Measurements from ENCODE around the gene HNRNPH2.

HNRNPH2 gene

DNA sequence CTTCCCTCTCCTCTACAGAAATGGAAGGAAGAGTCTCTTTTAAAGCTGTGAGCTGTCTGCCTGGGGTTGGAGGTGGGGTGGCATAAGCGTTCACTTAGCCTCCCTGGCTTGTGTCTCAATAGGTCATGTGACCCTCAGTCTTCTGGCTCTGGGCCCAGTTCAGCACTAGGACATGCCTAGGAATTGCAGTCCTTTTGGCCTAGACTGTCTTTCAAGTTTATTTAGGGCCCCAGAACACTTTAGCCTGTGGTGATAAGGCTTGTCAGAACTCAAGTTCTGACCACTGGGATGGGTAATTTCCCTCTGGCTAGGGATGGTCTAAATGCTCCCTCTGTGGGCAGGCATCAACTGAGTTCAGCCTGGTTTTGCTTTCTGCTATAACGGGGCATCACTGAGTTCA is 42.9 kb downstream of the HNRNPH2 start:
- no peak overlapping the region for H3K27ac ChIP-seq (ENCODE audit: insufficient read depth, low read length, poor library complexity, severe bottlenecking)
- H3K36me3 ChIP-seq (ENCODE audit: control insufficient read depth, insufficient read depth, low read length) = no peaks in the 10 kb centered on the region
- H3K4me1 ChIP-seq (ENCODE audit: control insufficient read depth, insufficient read depth, low read length, poor library complexity, severe bottlenecking) = no peaks in the 10 kb centered on the region
- no peaks in the 10 kb centered on the region for H3K27me3 ChIP-seq (replicated peaks; ENCODE audit: control insufficient read depth, insufficient read depth, low read length, poor library complexity, severe bottlenecking)
- no peak for DNase-seq
- H3K4me3 ChIP-seq (ENCODE audit: insufficient read depth, low read depth, low read length, poor library complexity, severe bottlenecking) = no peak overlapping the region
- no peaks in the 10 kb centered on the region for H3K9me3 ChIP-seq (ENCODE audit: control insufficient read depth, low read length)

DNA sequence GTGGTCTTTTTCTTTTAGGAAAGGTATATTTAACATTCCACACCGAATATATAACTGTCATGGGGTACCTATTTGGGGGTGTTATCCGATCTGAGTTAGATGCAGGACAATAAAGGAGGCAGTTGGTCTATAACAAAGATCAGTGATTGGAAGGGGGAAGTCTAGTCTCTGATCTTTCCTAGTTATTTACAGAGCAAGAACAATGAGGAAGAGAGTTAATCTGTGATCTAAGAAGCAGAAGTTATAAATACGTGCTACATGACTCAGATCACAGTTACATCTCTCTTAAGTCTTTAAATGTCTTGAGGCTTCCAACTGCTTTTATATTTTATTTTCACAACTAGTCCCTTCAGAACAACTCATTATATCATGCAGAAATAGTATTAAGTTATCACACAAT is 44.0 kb downstream of the HNRNPH2 start:
- Histone ChIP-seq H3K36me3 (ENCODE audit: control insufficient read depth, insufficient read depth, low read length) (no peaks in the 10 kb centered on the region), H3K4me3 (ENCODE audit: insufficient read depth, low read depth, low read length, poor library complexity, severe bottlenecking) (no peak overlapping the region), H3K9me3 (ENCODE audit: control insufficient read depth, low read length) (no peaks in the 10 kb centered on the region), H3K4me1 (ENCODE audit: control insufficient read depth, insufficient read depth, low read length, poor library complexity, severe bottlenecking) (no peaks in the 10 kb centered on the region), H3K27me3 (replicated peaks; ENCODE audit: control insufficient read depth, insufficient read depth, low read length, poor library complexity, severe bottlenecking) (no peaks in the 10 kb centered on the region), H3K27ac (ENCODE audit: insufficient read depth, low read length, poor library complexity, severe bottlenecking) (no peak overlapping the region)
- DNase-seq = no peak

DNA sequence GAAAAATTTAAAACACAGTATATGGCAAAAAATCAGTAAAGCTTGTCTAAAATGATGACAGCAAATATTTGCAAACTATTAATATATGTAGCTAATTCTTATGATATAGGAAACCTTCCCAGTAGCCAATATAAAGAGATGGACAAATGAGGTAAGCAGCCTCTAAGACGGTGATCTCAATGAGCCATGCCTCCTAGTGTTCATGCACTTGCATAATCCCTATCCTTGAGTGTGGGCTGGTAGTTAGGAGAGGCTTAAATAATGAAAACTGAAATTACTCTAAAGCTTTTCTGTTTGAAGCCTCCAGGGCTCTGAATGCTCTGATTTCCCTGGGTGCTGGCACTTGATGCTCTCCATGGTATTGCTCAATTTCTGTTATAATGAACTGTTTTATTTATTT is 52.6 kb downstream of the HNRNPH2 start:
- DNase-seq = no peak
- Histone ChIP-seq H3K4me1 (ENCODE audit: control insufficient read depth, insufficient read depth, low read length, poor library complexity, severe bottlenecking) (no peaks in the 10 kb centered on the region), H3K27ac (ENCODE audit: insufficient read depth, low read length, poor library complexity, severe bottlenecking) (no peak overlapping the region), H3K36me3 (ENCODE audit: control insufficient read depth, insufficient read depth, low read length) (no peaks in the 10 kb centered on the region), H3K9me3 (ENCODE audit: control insufficient read depth, low read length) (no peaks in the 10 kb centered on the region), H3K27me3 (replicated peaks; ENCODE audit: control insufficient read depth, insufficient read depth, low read length, poor library complexity, severe bottlenecking) (no peaks in the 10 kb centered on the region), H3K4me3 (ENCODE audit: insufficient read depth, low read depth, low read length, poor library complexity, severe bottlenecking) (no peak overlapping the region)

DNA sequence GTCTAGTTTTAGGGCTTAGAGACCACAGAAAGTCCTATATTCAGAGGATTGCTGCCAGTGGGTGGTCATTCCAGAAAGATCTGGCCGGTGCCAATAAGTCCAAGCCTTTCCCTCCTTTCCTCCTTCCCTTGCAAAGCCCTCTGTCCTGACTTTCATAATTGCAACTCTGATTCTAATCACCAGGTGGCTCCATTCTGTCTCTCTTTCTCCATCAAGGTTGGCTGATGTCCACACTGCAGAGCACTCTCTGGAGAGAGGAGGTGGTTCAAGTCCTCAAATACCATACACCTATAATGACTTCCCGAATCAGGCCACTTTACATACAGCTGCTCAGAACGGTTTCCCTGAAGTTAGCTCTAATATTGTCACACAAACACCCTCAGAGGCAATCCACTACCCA is 54.9 kb downstream of the HNRNPH2 start:
- Histone ChIP-seq H3K9me3 (ENCODE audit: control insufficient read depth, low read length) (no peaks in the 10 kb centered on the region), H3K36me3 (ENCODE audit: control insufficient read depth, insufficient read depth, low read length) (no peaks in the 10 kb centered on the region), H3K27ac (ENCODE audit: insufficient read depth, low read length, poor library complexity, severe bottlenecking) (no peak overlapping the region), H3K4me3 (ENCODE audit: insufficient read depth, low read depth, low read length, poor library complexity, severe bottlenecking) (no peak overlapping the region), H3K4me1 (ENCODE audit: control insufficient read depth, insufficient read depth, low read length, poor library complexity, severe bottlenecking) (no peaks in the 10 kb centered on the region), H3K27me3 (replicated peaks; ENCODE audit: control insufficient read depth, insufficient read depth, low read length, poor library complexity, severe bottlenecking) (no peaks in the 10 kb centered on the region)
- no peak for DNase-seq

Measured in effector memory CD4-positive, alpha-beta T cell (primary cell).